NB4 (cell line): ENCODE results near the gene INSIG1.

ENCODE experiments used
- MYC ChIP-seq: IDR thresholded peaks from 2 replicates; pipeline ENCODE4 v1.6.1; 2011; ENCODE audit warnings: low read depth, low read length
- TF ChIP-seq, protein P1 (sequence below): IDR thresholded peaks from one replicate; pipeline ENCODE4 v1.5.1; 2012; ENCODE audit warnings: low read depth, low read length
- TF ChIP-seq, protein P2 (sequence below): IDR thresholded peaks from 2 replicates; pipeline ENCODE4 v1.6.1; 2011; ENCODE audit warnings: low read depth, low read length

DNA sequence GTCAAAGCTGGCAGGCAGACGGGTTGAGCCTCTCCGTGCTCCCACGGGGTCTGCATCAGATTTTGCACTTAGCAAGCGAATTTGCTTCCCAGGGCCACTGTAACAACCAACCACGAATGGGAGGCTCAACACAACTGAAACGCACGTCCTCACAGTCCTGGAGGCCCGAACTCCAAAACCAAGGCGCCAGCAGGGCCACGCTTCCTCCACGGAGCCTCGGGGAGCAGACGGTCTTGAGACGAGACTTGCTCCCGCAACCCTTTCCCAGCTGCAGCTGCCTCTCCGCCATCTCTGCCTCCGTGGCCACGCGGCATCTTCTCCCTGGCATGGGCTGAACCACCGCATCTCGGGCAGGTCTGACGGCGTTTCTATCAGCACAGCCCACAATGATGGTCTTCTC is 30.2 kb upstream of the INSIG1 start:
- TF ChIP-seq, protein P1, sequence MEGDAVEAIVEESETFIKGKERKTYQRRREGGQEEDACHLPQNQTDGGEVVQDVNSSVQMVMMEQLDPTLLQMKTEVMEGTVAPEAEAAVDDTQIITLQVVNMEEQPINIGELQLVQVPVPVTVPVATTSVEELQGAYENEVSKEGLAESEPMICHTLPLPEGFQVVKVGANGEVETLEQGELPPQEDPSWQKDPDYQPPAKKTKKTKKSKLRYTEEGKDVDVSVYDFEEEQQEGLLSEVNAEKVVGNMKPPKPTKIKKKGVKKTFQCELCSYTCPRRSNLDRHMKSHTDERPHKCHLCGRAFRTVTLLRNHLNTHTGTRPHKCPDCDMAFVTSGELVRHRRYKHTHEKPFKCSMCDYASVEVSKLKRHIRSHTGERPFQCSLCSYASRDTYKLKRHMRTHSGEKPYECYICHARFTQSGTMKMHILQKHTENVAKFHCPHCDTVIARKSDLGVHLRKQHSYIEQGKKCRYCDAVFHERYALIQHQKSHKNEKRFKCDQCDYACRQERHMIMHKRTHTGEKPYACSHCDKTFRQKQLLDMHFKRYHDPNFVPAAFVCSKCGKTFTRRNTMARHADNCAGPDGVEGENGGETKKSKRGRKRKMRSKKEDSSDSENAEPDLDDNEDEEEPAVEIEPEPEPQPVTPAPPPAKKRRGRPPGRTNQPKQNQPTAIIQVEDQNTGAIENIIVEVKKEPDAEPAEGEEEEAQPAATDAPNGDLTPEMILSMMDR = no peak
- TF ChIP-seq MYC = no peak
- TF ChIP-seq, protein P2, sequence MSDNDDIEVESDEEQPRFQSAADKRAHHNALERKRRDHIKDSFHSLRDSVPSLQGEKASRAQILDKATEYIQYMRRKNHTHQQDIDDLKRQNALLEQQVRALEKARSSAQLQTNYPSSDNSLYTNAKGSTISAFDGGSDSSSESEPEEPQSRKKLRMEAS = no peak
